ENCODE data around the gene PLEKHG5. TPM values are rescaled to one million over a fixed set of nuclear protein-coding genes. Genes with fewer than 3 reads are reported as not detected.

PLEKHG5 gene
- polyA plus RNA-seq, 2 of the 4 experiments (the other 2 are of a cell fraction) = 0.84 to 3.1 TPM

- no peak for TF ChIP-seq REST (IDR thresholded peaks at IDR 0.05)
Observed at GRCh38 chr1:6502000-6502891, 10.8 kb upstream of the PLEKHG5 start (continued).

GRCh38 chr1:6501279-6501813, 9.9 kb upstream of the PLEKHG5 start:
- DNase-seq (ENCODE audit: low read depth in 1 of 2, low spot score in 1 of 2) (no peak), FAIRE-seq (no peak), ATAC-seq (no peak)
- WGBS (ENCODE audit: missing lambda C conversion rate) = 80% methylated on average over 8 of the region's 10 CpGs
- no peaks in the 10 kb centered on the region for H3K9me3 ChIP-seq
- CTCF ChIA-PET = interaction anchor here (0.8 to 8.8 kb wide), 3 partner anchors 11 to 22 kb away, joined by 3 to 54 read pairs (median 4); partner anchors contain the start of gene PLEKHG5
- no peak overlapping the region for H3K4me2 ChIP-seq
- TF ChIP-seq SREBF2 (IDR thresholded peaks at IDR 0.05) = no peak
- TF ChIP-seq RNF2 (IDR thresholded peaks at IDR 0.05; ENCODE audit: borderline replicate concordance, low read depth) = no peak
- no peak for TF ChIP-seq EP300 (IDR thresholded peaks at IDR 0.05)
- TF ChIP-seq HEYL (CRISPR knock-in tag; IDR thresholded peaks at IDR 0.05) = no peak
- TF ChIP-seq RFX5 (IDR thresholded peaks at IDR 0.05) = no peak
- no peak for TF ChIP-seq MAZ (IDR thresholded peaks at IDR 0.05; ENCODE audit: borderline replicate concordance, low read depth, low read length)
- TF ChIP-seq FOSL2 (IDR thresholded peaks at IDR 0.05) = no peak
- no peak for TF ChIP-seq FOSL2 (CRISPR knock-in tag; IDR thresholded peaks at IDR 0.05)
- no peak for TF ChIP-seq CHD2 (IDR thresholded peaks at IDR 0.05; ENCODE audit: low read length, partially characterized antibody)
- TF ChIP-seq PHF8 (IDR thresholded peaks at IDR 0.05; ENCODE audit: borderline replicate concordance, low read depth) = no peak
- TF ChIP-seq NFE2L2 (conservative IDR thresholded peaks at IDR 0.05; ENCODE audit: low read length) = no peak
- no peak for TF ChIP-seq CBX2 (IDR thresholded peaks at IDR 0.05; ENCODE audit: borderline replicate concordance, low read depth)
- no peak for TF ChIP-seq GATA3 (IDR thresholded peaks at IDR 0.05; ENCODE audit: borderline replicate concordance)
- TF ChIP-seq CBX8 (IDR thresholded peaks at IDR 0.05) = no peak
- no peak for TF ChIP-seq ZSCAN20 (CRISPR knock-in tag; IDR thresholded peaks at IDR 0.05)
- no peak for TF ChIP-seq POLR2AphosphoS2 (conservative IDR thresholded peaks at IDR 0.05; ENCODE audit: low read length)
- TF ChIP-seq ATOH8 (CRISPR knock-in tag; IDR thresholded peaks at IDR 0.05; ENCODE audit: low read depth) = no peak
- no peak for TF ChIP-seq BHLHE40 (IDR thresholded peaks at IDR 0.05; ENCODE audit: low read depth, low read length)
- POLR2A ChIA-PET = no interaction called here
- no peak overlapping the region for H3K4me3 ChIP-seq
- H3K4me1 ChIP-seq = peaks cover 8% of the 10 kb centered on the region
- no peak overlapping the region for H3K27ac ChIP-seq
